ENCODE measurements around the gene RND3.

The RND3 gene

GRCh38 chr2:150432312-150432625 is 55.2 kb downstream of the RND3 start:
- TF ChIP-seq ZFX (IDR thresholded peaks at IDR 0.05), result no peak
- no peak for TF ChIP-seq CTCF (conservative IDR thresholded peaks at IDR 0.05)
- H3K27ac ChIP-seq, result no peak overlapping the region

GRCh38 chr2:150431561-150432311 is 55.7 kb downstream of the RND3 start:
- no peak for TF ChIP-seq CTCF (conservative IDR thresholded peaks at IDR 0.05)
- no peak for TF ChIP-seq ZFX (IDR thresholded peaks at IDR 0.05)
- no peak overlapping the region for H3K27ac ChIP-seq

GRCh38 chr2:150429384-150429961 is 58.0 kb downstream of the RND3 start:
- no peak for TF ChIP-seq ZFX (IDR thresholded peaks at IDR 0.05)
- TF ChIP-seq CTCF (conservative IDR thresholded peaks at IDR 0.05), result no peak
- no peak overlapping the region for H3K27ac ChIP-seq

DNA sequence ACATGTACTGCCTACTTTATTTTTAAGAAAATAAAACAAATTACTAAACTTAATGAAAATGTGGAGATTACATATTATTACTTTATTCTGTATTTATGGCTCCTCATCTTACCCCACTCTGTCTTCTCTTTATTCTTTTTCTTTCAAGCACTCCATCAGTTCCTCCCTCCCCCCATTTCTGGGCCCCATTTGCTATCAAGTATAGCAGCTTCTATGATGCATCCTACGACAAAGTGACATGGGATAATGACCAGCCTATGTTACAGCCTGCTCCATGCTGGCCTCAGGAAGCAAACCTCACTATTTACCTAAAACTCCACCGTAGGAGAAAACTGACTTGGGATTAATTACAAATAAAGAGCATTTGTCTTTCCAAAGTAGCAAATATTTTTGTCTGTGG is 58.8 kb downstream of the RND3 start:
- no peak overlapping the region for H3K27ac ChIP-seq
- TF ChIP-seq ZFX (IDR thresholded peaks at IDR 0.05) (no peak), CTCF (conservative IDR thresholded peaks at IDR 0.05) (no peak)

- TF ChIP-seq CTCF (conservative IDR thresholded peaks at IDR 0.05), result no peak
- TF ChIP-seq ZFX (IDR thresholded peaks at IDR 0.05), result no peak
- no peak overlapping the region for H3K27ac ChIP-seq
These were observed 60.2 kb downstream of the RND3 start for GRCh38 chr2:150427298-150427697.

GRCh38 chr2:150426724-150427123 is 60.7 kb downstream of the RND3 start:
- H3K27ac ChIP-seq, result no peak overlapping the region
- TF ChIP-seq ZFX (IDR thresholded peaks at IDR 0.05) (no peak), CTCF (conservative IDR thresholded peaks at IDR 0.05) (no peak)

GRCh38 chr2:150426315-150426714 is 61.2 kb downstream of the RND3 start:
- TF ChIP-seq CTCF (conservative IDR thresholded peaks at IDR 0.05) (no peak), ZFX (IDR thresholded peaks at IDR 0.05) (no peak)
- H3K27ac ChIP-seq, result no peak overlapping the region
